HCT116 (cell line): ENCODE results near the gene KRT82. TPM values are rescaled to one million over a fixed set of nuclear protein-coding genes. Genes with fewer than 3 reads are reported as not detected.

ENCODE experiments used
- ATAC-seq: fragments of 200-7000 bp; cut with Tn5 transposase; 2 replicates; pipeline ENCODE4 v1.9.1; 2020; ENCODE audit warnings: mild to moderate bottlenecking, moderate library complexity
- BruUV-seq: library from RNA; stranded (reverse); fragments of 400-500 nt; replicated peaks from 2 replicates; lab custom pipeline; 2021; lab: Mats Ljungman, UMichigan
- CTCF ChIA-PET: fragments of 300-600 bp; sonication (Branson Sonifier 250); formaldehyde crosslinking; loops from one replicate; lab custom pipeline; 2021; ENCODE audit warnings: antibody characterized with exemption; lab: Charles Lee
- POLR2A ChIA-PET: fragments of 300-600, 350-600 bp; sonication (Branson Sonifier 250); formaldehyde crosslinking; loops from one replicate; lab custom pipeline; 2021; ENCODE audit warnings: antibody characterized with exemption; lab: Charles Lee
- RAD21 ChIA-PET, 2 experiments: fragments of 300-600 bp; sonication (Branson Sonifier 250); formaldehyde crosslinking; loops; one replicate each; lab custom pipeline; 2023; ENCODE audit warnings: low total read pairs in 2 of 2; ENCODE audit not compliant: uncharacterized antibody in 2 of 2, unreplicated experiment in 2 of 2, low non-redundant PET in 1 of 2; lab: Charles Lee
- DNase-seq: peaks from one replicate; pipeline ENCODE4 v3.0.0-alpha.2; 2010; ENCODE audit warnings: low read depth, low spot score
- H2AFZ ChIP-seq: fragments of 200-600 bp; shearing (Covaris generic), sonication (generic); 2 replicates; pipeline ENCODE4 v1.6.1; 2017; ENCODE audit warnings: low read depth, mixed run types, mixed read lengths, antibody characterized with exemption, low read length; ENCODE audit not compliant: poor library complexity, severe bottlenecking
- H3K27ac ChIP-seq: 2 replicates; pipeline ENCODE4 v1.5.1; 2012; ENCODE audit warnings: low read depth, low read length
- H3K27me3 ChIP-seq: fragments of 200-600 bp; sonication (generic); 2 replicates; pipeline ENCODE4 v1.6.1; 2016; ENCODE audit warnings: mixed run types, low read length, mixed read lengths; ENCODE audit not compliant: insufficient read depth
- H3K36me3 ChIP-seq, 2 experiments: fragments of 200-500 bp in 1 of 2; fragments of 200-600 bp in 1 of 2; sonication (Bioruptor generic) in 1 of 2; sonication (generic) in 1 of 2; 2 replicates each; pipeline versions ENCODE4 v1.5.1 to v1.6.1; 2014 to 2016; ENCODE audit warnings: low read length in 2 of 2, inconsistent platforms in 1 of 2, mixed read lengths in 1 of 2, mixed run types in 1 of 2; ENCODE audit not compliant: insufficient read depth in 2 of 2, control insufficient read depth in 1 of 2
- H3K4me1 ChIP-seq, 2 experiments: fragments of 200-600 bp in 1 of 2; sonication (generic) in 1 of 2; 2 replicates each; pipeline versions ENCODE4 v1.5.1 to v1.6.1; 2012 to 2017; ENCODE audit warnings: low read length in 2 of 2, inconsistent platforms in 1 of 2, mild to moderate bottlenecking in 1 of 2, mixed read lengths in 1 of 2, mixed run types in 1 of 2, moderate library complexity in 1 of 2; ENCODE audit not compliant: insufficient read depth in 2 of 2, control insufficient read depth in 1 of 2
- H3K4me2 ChIP-seq: fragments of 200-600 bp; sonication (generic); 2 replicates; pipeline ENCODE4 v1.6.1; 2017; ENCODE audit warnings: mixed run types, low read length, mixed read lengths
- H3K4me3 ChIP-seq, 2 experiments: fragments of 200-600 bp in 1 of 2; sonication (generic) in 1 of 2; replicated peaks in 1 of 2; 2 replicates each; pipeline ENCODE4 v1.5.1; 2011 to 2016; ENCODE audit warnings: low read length in 2 of 2, control low read depth in 1 of 2, low read depth in 1 of 2, mild to moderate bottlenecking in 1 of 2, mixed read lengths in 1 of 2, mixed run types in 1 of 2
- H3K79me2 ChIP-seq: fragments of 200-600 bp; sonication (generic); 2 replicates; pipeline ENCODE4 v1.6.1; 2017; ENCODE audit warnings: mild to moderate bottlenecking, mixed run types, low read length, moderate library complexity, mixed read lengths; ENCODE audit not compliant: insufficient read depth
- H3K9ac ChIP-seq: fragments of 200-600 bp; sonication (generic); 2 replicates; pipeline ENCODE4 v1.6.1; 2016; ENCODE audit warnings: low read length, mixed read lengths
- H3K9me2 ChIP-seq: fragments of 200-600 bp; sonication (generic), shearing (Covaris generic); 2 replicates; pipeline ENCODE4 v1.6.1; 2017; ENCODE audit warnings: mixed run types, mild to moderate bottlenecking, moderate library complexity; ENCODE audit not compliant: insufficient read depth
- H3K9me3 ChIP-seq, 2 experiments: fragments of 200-500 bp in 1 of 2; fragments of 200-600 bp in 1 of 2; sonication (Bioruptor generic) in 1 of 2; sonication (generic) in 1 of 2; 2 replicates each; pipeline ENCODE4 v1.6.1; 2014 to 2017; ENCODE audit warnings: low read length in 2 of 2, mixed read lengths in 2 of 2, inconsistent platforms in 1 of 2, low read depth in 1 of 2, mild to moderate bottlenecking in 1 of 2, mixed run types in 1 of 2, moderate library complexity in 1 of 2; ENCODE audit not compliant: control insufficient read depth in 1 of 2, insufficient read depth in 1 of 2
- H4K20me1 ChIP-seq: fragments of 200-600 bp; sonication (generic), shearing (Covaris generic); 2 replicates; pipeline ENCODE4 v1.6.1; 2017; ENCODE audit warnings: mixed run types, mild to moderate bottlenecking, moderate library complexity; ENCODE audit not compliant: insufficient read depth
- CBX3 ChIP-seq: IDR thresholded peaks from 2 replicates; pipeline ENCODE4 v1.6.1; 2012; ENCODE audit warnings: low read depth
- EGR1 ChIP-seq: IDR thresholded peaks from 2 replicates; pipeline ENCODE4 v1.6.1; 2012; ENCODE audit warnings: low read depth
- EZH2phosphoT487 ChIP-seq: fragments of 200-600 bp; IDR thresholded peaks from 2 replicates; pipeline ENCODE4 v1.6.1; 2018; ENCODE audit warnings: antibody characterized with exemption, borderline replicate concordance
- FOSL1 ChIP-seq: IDR thresholded peaks from 2 replicates; pipeline ENCODE4 v1.6.1; 2012; ENCODE audit warnings: low read depth
- RAD21 ChIP-seq: IDR thresholded peaks from 2 replicates; pipeline ENCODE4 v1.6.1; 2012; ENCODE audit warnings: low read depth, mild to moderate bottlenecking
- SIN3A ChIP-seq: IDR thresholded peaks from 2 replicates; pipeline ENCODE4 v1.6.1; 2012; ENCODE audit warnings: low read depth
- TCF7L2 ChIP-seq: IDR thresholded peaks from 2 replicates; pipeline ENCODE4 v1.7.0; 2011; ENCODE audit warnings: borderline replicate concordance, inconsistent platforms; ENCODE audit not compliant: insufficient read depth, insufficient read length; ENCODE audit errors: extremely low read depth
- YY1 ChIP-seq: IDR thresholded peaks from 2 replicates; pipeline ENCODE4 v1.6.1; 2011; ENCODE audit warnings: low read length, low read depth, moderate library complexity, mild to moderate bottlenecking; ENCODE audit not compliant: insufficient replicate concordance; ENCODE audit errors: extremely low read depth
- intact Hi-C: fragments of 100-400 bp; cut with micrococcal nuclease; formaldehyde crosslinking; loops from 2 replicates; pipeline ENCODE4 v1.10.0; 2022
- total RNA-seq: library from RNA; stranded (reverse); gene quantifications from one replicate; pipeline ENCODE4 v1.2.1, GENCODE V29; 2021; ENCODE audit not compliant: unreplicated experiment
- TF ChIP-seq, protein P1 (sequence below): IDR thresholded peaks from 2 replicates; pipeline ENCODE4 v1.6.1; 2012

The KRT82 gene
- total RNA-seq, 1 experiment from 2014 or later, result not detected

DNA sequence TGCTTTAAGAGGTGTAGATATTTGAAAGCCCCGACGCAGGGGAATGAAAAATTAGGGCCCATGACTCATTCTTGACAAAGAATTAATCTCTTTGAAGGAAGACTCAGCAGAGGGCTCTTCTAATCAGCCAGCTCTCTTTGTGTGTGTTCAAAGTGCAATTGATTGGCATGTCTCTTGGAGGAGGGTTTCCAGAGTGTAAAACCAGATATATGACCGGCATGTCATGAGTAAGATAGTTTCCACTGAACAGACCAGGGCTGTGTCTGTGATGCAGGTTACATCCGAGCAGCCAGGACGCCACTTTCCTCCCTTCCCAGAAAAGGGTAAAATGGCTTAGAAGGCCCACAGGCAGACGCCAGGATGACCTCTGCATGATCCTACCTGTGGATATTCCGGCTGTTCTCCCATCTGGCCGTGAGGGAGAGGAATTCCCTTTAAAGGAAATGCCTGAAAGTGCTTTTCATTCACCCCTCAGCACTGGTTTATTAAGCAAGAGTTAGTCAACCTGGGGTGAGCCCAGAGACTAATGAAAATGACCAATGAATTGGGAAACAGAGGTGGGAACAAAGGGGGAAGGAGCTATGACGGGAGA, 35.3 kb upstream of the KRT82 start (continued):
- TF ChIP-seq, protein P1, sequence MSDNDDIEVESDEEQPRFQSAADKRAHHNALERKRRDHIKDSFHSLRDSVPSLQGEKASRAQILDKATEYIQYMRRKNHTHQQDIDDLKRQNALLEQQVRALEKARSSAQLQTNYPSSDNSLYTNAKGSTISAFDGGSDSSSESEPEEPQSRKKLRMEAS, result peak; percentile 36; the same call in 1 of the 2 replicates
- peak; percentile 41 for TF ChIP-seq TCF7L2
- no peak for TF ChIP-seq YY1
- TF ChIP-seq SIN3A, result no peak; the same call in 1 of the 2 replicates
- TF ChIP-seq EZH2phosphoT487, result no peak
- TF ChIP-seq EGR1, result peak; percentile 41; the same call in 1 of the 2 replicates
- TF ChIP-seq FOSL1, result peak; percentile 89
- peak; percentile 30 for TF ChIP-seq CBX3

DNA sequence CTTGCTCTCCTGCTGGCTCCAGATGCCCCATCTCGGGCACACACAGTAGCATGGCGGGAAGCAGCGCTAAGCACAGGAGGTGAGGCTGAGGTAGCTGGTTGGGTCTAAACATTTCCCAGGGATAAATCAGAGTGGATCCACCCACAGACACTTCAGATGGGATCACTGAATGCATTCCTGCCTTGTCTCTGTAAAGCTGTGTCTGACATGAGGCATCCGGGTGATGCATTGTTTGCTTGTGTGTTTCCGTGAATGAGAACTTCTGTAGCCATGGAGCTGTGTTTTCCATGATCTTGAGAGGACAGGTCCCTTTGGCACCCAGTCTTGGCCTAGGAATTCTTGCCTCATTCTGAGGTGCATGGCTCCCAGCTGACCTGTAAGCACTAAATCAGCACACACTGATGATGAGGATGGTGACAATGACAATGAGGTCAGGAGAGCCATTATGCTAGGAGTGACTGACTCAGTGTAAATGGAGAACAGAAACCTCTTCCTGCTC, 34.7 kb upstream of the KRT82 start:
- ChIA-PET POLR2A (interaction anchor here (1.7 kb wide), 1 partner anchor 292 kb away, joined by 4 read pairs; no protein-coding TSS in a partner anchor), CTCF (interaction anchor here (1.1 to 2.8 kb wide), 3 partner anchors 33 to 437 kb away, joined by 3 to 9 read pairs (median 3); no protein-coding TSS in a partner anchor), RAD21 (interaction anchor here in 1 of 2 experiments (1.3 kb wide), 1 partner anchor 45 kb away, joined by 3 read pairs; no protein-coding TSS in a partner anchor)
- H3K4me2 ChIP-seq, result peak overlapping the region; percentile 68
- peak; percentile 73 for DNase-seq
- peak overlapping the region; percentile 47 for H3K9ac ChIP-seq
- no peaks in the 10 kb centered on the region for H3K79me2 ChIP-seq
- no peaks in the 10 kb centered on the region for H3K9me2 ChIP-seq
- H3K36me3 ChIP-seq, result no peaks in the 10 kb centered on the region
- peaks cover 28 to 84% of the 10 kb centered on the region in 2 experiments for H3K4me1 ChIP-seq
- TF ChIP-seq EGR1 (no peak), RAD21 (no peak)
- TF ChIP-seq, all 23 proteins: peak for 0
- Histone ChIP-seq H2AFZ (peak overlapping the region; percentile 25), H3K27ac (peak overlapping the region; percentile 60; the same call in 1 of the 2 replicates), H3K9me3 (no peaks in the 10 kb centered on the region), H3K4me3 (peak overlapping the region in 1 of 2 experiments; percentile 11; a peak in 2 of 4 replicates), H4K20me1 (no peaks in the 10 kb centered on the region), H3K27me3 (no peaks in the 10 kb centered on the region)
- BruUV-seq, result no TSS peak
- intact Hi-C loops, result no loop called here
- peak; percentile 64 for ATAC-seq
